Peyer's patch (tissue), 4 donors: Measurements from ENCODE around the gene AMPD3.

Experiments
- POLR2A ChIP-seq, 2 donors: fragments of 450-650 bp; IDR thresholded peaks; one replicate each; pipeline ENCODE4 v1.5.1; 2017; ENCODE audit warnings: antibody characterized with exemption in 2 of 2, mild to moderate bottlenecking in 2 of 2, moderate library complexity in 2 of 2
- TF ChIP-seq, protein P1 (sequence below), 6 experiments: fragments of 450-650 bp in 4 of 6; fragments of 200-600 bp in 2 of 6; sonication (generic) in 1 of 6; IDR thresholded peaks; one replicate each; pipeline ENCODE4 v1.5.1; 2017 to 2019; ENCODE audit warnings: antibody characterized with exemption in 6 of 6, mild to moderate bottlenecking in 3 of 6, moderate library complexity in 1 of 6

DNA sequence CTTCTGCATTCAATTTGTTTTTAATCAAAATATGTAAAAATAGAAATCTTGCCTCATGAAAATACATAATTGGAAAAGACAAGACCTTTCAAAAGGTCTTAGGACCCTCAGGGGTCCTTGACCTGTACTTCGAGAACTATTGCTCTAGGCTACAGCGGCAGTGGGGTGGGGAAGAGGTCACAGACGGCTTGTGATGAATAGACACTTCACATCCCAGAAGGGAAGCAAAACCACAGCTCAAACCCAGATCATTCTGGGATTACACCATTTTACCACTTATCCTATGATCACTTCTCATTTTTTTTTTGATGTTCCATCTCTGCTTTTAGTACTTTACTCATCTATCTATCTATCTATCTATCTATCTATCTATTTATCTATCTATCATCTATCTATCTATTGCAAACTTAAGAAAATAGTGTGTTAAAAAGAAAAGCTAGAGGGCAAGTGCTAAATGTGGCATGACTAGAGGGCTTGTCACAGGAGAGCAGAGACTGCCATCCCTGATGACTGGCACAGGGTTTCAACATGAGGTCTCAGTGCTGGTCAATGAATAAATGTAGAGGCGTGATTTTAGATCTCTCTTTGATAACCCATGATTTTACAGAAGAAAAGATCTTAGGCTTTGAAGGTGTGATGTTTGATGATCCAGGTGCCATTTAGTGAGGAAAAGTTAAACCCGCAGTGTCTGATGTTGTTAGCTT lies 48.9 kb downstream of the AMPD3 start:
- TF ChIP-seq POLR2A (IDR thresholded peaks at IDR 0.05) = no peak
- TF ChIP-seq, protein P1, sequence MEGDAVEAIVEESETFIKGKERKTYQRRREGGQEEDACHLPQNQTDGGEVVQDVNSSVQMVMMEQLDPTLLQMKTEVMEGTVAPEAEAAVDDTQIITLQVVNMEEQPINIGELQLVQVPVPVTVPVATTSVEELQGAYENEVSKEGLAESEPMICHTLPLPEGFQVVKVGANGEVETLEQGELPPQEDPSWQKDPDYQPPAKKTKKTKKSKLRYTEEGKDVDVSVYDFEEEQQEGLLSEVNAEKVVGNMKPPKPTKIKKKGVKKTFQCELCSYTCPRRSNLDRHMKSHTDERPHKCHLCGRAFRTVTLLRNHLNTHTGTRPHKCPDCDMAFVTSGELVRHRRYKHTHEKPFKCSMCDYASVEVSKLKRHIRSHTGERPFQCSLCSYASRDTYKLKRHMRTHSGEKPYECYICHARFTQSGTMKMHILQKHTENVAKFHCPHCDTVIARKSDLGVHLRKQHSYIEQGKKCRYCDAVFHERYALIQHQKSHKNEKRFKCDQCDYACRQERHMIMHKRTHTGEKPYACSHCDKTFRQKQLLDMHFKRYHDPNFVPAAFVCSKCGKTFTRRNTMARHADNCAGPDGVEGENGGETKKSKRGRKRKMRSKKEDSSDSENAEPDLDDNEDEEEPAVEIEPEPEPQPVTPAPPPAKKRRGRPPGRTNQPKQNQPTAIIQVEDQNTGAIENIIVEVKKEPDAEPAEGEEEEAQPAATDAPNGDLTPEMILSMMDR (IDR thresholded peaks at IDR 0.05) = no peak
